Mucosa of descending colon (tissue), 3 donors: ENCODE measurements around the gene GIMAP8. TPM values are rescaled to one million over a fixed set of nuclear protein-coding genes. Genes with fewer than 3 reads are reported as not detected.

ENCODE experiments used
- ATAC-seq: fragments of 200-7000 bp; cut with Tn5 transposase; one replicate; pipeline ENCODE4 v1.9.1; 2020; ENCODE audit warnings: mild to moderate bottlenecking, moderate library complexity
- DNase-seq, 3 donors: peaks; one replicate each; pipeline ENCODE4 v3.0.0-alpha.2; 2020
- H3K36me3 ChIP-seq: fragments of 200-600 bp; one replicate; pipeline ENCODE4 v1.8.0; 2021; ENCODE audit warnings: low read depth, mild to moderate bottlenecking
- H3K4me1 ChIP-seq: fragments of 200-600 bp; one replicate; pipeline ENCODE4 v1.8.0; 2021; ENCODE audit warnings: low read depth, mild to moderate bottlenecking
- H3K4me3 ChIP-seq: fragments of 200-600 bp; one replicate; pipeline ENCODE4 v1.8.0; 2021; ENCODE audit warnings: mild to moderate bottlenecking
- H3K9me3 ChIP-seq: fragments of 200-600 bp; one replicate; pipeline ENCODE4 v1.8.0; 2021; ENCODE audit warnings: mild to moderate bottlenecking
- CTCF ChIP-seq: fragments of 200-600 bp; IDR thresholded peaks from one replicate; pipeline ENCODE4 v1.8.0; 2022; ENCODE audit warnings: antibody characterized with exemption, mild to moderate bottlenecking
- intact Hi-C, 2 donors: fragments of 100-400 bp; cut with DNase I in 1 of 2; cut with micrococcal nuclease in 1 of 2; formaldehyde crosslinking; loops; one replicate each; pipeline versions ENCODE4 v1.11.0 to v1.11.1; 2022; cut with DNase I, micrococcal nuclease
- total RNA-seq, 3 donors: library from RNA; stranded (reverse); fragmentation: NEBNext Ultra II Directional in 2 of 3; extraction: Animal tissue kit (Norgen Biotek cat#: 25700) in 2 of 3; gene quantifications; one replicate each; pipeline versions ENCODE4 v1.2.1 to v1.2.4, GENCODE V29; 2021 to 2023
- donor health status: DM: no; HTN: no; CAD: no; lungs with moderate emphysema.
- donor health status: DM: no; HTN: no; CAD: no.
- donor health status: DM: no; HTN: yes; CAD: no.

The GIMAP8 gene
- total RNA-seq, 3 donors from 2014 or later, result 4.1 to 9.1 (median 5.5) TPM

- TF ChIP-seq CTCF, result no peak
- peaks cover 10% of the 10 kb centered on the region for H3K9me3 ChIP-seq
- no peak for DNase-seq
- intact Hi-C loops, result loop anchor here in 1 of 2 donors (5.0 kb wide), 1 partner anchor 307 kb away; no protein-coding TSS in a partner anchor
- ATAC-seq, result no peak
- no peak overlapping the region for H3K4me3 ChIP-seq
- H3K4me1 ChIP-seq, result peaks cover 17% of the 10 kb centered on the region
- no peaks in the 10 kb centered on the region for H3K36me3 ChIP-seq
These were observed 5.6 kb upstream of the GIMAP8 start for GRCh38 chr7:150444674-150445365.

- Histone ChIP-seq H3K9me3 (peaks cover 8% of the 10 kb centered on the region), H3K4me1 (peaks cover 17% of the 10 kb centered on the region), H3K4me3 (no peak overlapping the region), H3K36me3 (no peaks in the 10 kb centered on the region)
- DNase-seq, result peak in 1 of 3 donors; percentile 56
- peak; percentile 12 for ATAC-seq
- intact Hi-C loops, result loop anchor here in 1 of 2 donors (5.0 kb wide), 1 partner anchor 306 kb away; no protein-coding TSS in a partner anchor
- no peak for TF ChIP-seq CTCF
These were observed 4.0 kb upstream of the GIMAP8 start for GRCh38 chr7:150446288-150446938.

- Histone ChIP-seq H3K9me3 (no peaks in the 10 kb centered on the region), H3K4me3 (no peak overlapping the region), H3K36me3 (no peaks in the 10 kb centered on the region), H3K4me1 (peaks cover 17% of the 10 kb centered on the region)
- no peak for DNase-seq
- ATAC-seq, result no peak
- no peak for TF ChIP-seq CTCF
- intact Hi-C loops, result loop anchor here in 1 of 2 donors (5.0 kb wide), 1 partner anchor 304 kb away; no protein-coding TSS in a partner anchor
These were observed 2.3 kb upstream of the GIMAP8 start for GRCh38 chr7:150447966-150448788.

GRCh38 chr7:150448789-150449147 lies 1.7 kb upstream of the GIMAP8 start:
- Histone ChIP-seq H3K9me3 (no peaks in the 10 kb centered on the region), H3K4me3 (no peak overlapping the region), H3K4me1 (peaks cover 17% of the 10 kb centered on the region), H3K36me3 (no peaks in the 10 kb centered on the region)
- intact Hi-C loops, result loop anchor here in 1 of 2 donors (5.0 kb wide), 1 partner anchor 304 kb away; no protein-coding TSS in a partner anchor
- DNase-seq (peak; percentile 84 to 87 (median 86)), ATAC-seq (peak; percentile 81)
- TF ChIP-seq CTCF, result peak; percentile 89

- ATAC-seq (no peak), DNase-seq (no peak)
- TF ChIP-seq CTCF, result no peak
- Histone ChIP-seq H3K36me3 (no peaks in the 10 kb centered on the region), H3K9me3 (no peaks in the 10 kb centered on the region), H3K4me3 (no peak overlapping the region), H3K4me1 (peaks cover 17% of the 10 kb centered on the region)
- intact Hi-C loops, result loop anchor here in 1 of 2 donors (5.0 kb wide), 1 partner anchor 303 kb away; no protein-coding TSS in a partner anchor
These were observed 1.1 kb upstream of the GIMAP8 start for GRCh38 chr7:150449206-150449952.
